Measurements from ENCODE around the gene HIVEP2.

DNA sequence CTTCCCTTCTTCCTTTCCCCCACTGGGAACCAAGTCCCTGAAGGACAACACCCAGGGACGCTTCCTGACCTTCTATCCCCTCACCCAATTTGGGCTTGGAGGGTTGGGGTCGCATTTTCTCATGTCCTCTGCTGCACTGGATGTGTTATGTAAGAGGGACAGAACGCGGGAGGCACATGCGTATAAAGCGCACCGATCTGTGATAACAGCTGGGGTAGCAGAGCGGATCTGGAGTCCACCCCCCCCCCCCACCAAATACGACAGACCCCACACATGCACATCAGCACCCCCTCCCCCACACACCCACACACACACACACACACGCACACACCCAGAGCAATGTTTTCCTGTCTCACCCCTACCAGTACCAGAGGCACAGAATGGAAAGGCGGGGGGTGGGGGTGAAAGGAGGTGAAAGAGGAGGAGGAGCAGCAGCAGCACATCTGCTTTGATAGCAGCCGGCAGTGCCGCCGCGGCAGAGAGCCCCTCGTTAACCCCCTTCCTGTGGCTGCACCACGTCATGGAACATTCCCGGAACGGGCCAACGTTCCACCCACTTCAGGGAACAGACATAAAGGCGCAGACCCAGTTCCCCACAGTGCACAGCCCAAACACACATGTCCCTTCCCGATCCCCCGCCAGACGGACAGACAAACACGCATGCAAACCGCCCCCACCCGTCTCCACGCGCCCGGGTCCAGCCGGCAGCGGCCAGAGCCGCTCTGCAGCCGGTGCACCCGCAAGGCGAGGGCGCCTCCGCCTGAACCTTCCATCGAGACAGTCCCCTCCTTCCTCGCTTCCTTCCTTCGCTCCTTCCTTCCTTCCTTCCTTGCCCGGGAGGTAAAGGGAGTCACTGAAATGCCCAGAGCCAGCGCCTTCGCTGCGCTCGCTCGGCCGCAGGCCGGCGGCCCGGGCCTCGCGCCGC, 590 bp downstream of the HIVEP2 start:
- TF ChIP-seq POLR2A (IDR thresholded peaks at IDR 0.05; ENCODE audit: low read length): peak; percentile 89
- TF ChIP-seq GATA1 (IDR thresholded peaks at IDR 0.05; ENCODE audit: low read depth, low read length): no peak

Measured in erythroblast (primary cell).